Skeletal muscle satellite cell (primary cell): Measurements from ENCODE around the gene MFNG.
"Not testable (repeated sequence)": the region's sequence is repeated elsewhere in the genome, so short reads cannot be mapped to it uniquely, and the experiment has no call there.

ENCODE experiments used
- H3K27me3 ChIP-seq: 2 replicates; pipeline ENCODE4 v1.7.0; 2013; ENCODE audit warnings: low read length; ENCODE audit not compliant: control insufficient read depth, insufficient read depth
- H3K36me3 ChIP-seq: 2 replicates; pipeline ENCODE4 v1.7.0; 2013; ENCODE audit warnings: mild to moderate bottlenecking, control low read depth, low read length; ENCODE audit not compliant: insufficient read depth
- H3K4me1 ChIP-seq: 2 replicates; pipeline ENCODE4 v1.7.0; 2013; ENCODE audit warnings: low read length; ENCODE audit not compliant: control insufficient read depth, insufficient read depth
- H3K4me2 ChIP-seq: 2 replicates; pipeline ENCODE4 v1.7.0; 2013; ENCODE audit warnings: mild to moderate bottlenecking, low read length
- H3K4me3 ChIP-seq: 2 replicates; pipeline ENCODE4 v1.7.0; 2013; ENCODE audit warnings: low read length
- H3K9ac ChIP-seq: 2 replicates; pipeline ENCODE4 v1.7.0; 2013; ENCODE audit warnings: mild to moderate bottlenecking, low read depth, low read length, moderate library complexity
- H3K9me3 ChIP-seq: replicated peaks from 2 replicates; pipeline ENCODE4 v1.7.0; 2013; ENCODE audit warnings: mild to moderate bottlenecking, control low read depth, low read length

MFNG gene

DNA sequence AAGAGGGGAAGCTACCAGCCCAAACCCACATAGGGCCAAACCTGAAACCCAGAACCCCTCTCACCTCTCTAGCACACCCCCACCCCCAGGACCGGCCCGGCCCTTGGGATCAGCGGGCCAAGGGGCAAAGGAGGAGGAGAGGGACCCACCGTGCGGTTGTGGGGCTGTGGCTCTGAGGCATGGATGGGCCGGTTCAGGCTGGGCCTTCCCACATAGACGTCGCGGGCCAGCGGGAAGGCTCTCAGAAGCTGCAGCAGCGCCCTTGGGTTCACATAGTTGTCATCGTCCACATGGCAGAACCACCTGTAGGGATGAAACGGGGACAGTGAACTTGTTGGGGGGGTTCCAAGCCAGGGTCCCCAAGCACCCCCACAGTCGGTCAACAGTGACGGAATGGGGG is 7.0 kb downstream of the MFNG start:
- no peaks in the 10 kb centered on the region for H3K36me3 ChIP-seq
- H3K27me3 ChIP-seq: peaks cover 6% of the 10 kb centered on the region

DNA sequence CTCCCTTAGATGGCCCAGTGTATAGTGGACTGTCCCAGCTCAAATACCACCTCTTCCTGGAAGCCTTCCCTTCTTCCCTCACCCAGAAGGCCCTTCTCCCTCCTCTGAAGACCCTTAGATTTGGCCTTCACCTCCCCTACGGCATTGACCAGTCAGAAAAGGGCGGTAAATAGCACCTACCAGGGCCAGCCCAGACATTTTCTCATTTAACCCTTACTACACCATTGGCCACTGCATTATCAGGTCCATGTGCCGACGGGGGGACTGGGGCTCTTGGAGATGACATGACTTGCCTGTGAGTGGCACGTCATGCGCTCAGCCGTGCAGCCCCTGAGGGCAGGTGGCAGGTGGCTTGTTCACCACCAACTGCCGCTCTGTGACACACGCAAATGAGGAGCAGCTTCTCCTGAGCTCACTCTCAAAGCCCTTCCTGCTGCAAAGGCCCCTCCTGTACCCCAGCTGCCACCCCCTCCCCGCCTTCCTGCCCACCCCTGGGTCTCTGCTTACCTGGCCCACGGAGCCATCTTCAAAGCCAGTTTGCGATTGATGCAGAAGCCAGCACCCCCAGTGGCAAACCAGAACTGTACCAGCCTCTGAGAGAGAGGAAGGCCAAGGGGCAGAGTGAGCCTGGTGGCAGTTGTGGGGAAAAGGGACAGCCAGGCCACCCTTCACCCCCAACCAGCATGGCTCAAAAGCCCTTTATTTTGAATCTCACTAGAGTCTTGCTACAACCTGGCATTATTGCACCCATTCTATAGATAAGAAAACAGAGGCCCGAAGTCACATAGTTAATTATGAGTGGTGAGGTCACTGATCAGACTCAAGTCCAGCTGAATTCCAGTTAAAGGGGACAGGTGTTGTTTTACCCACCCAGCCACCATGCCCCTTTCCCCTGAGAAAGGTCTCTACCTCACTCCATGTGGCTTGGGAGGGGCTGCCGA is 9.5 kb downstream of the MFNG start:
- H3K9ac ChIP-seq: no peak overlapping the region
- no peak overlapping the region for H3K4me3 ChIP-seq
- H3K36me3 ChIP-seq: no peaks in the 10 kb centered on the region
- no peaks in the 10 kb centered on the region for H3K9me3 ChIP-seq
- H3K27me3 ChIP-seq: peaks cover 29% of the 10 kb centered on the region
- no peaks in the 10 kb centered on the region for H3K4me1 ChIP-seq
- H3K4me2 ChIP-seq: no peak overlapping the region

More for the DNA sequence above, 7.0 kb downstream of the MFNG start:
- peaks cover 12% of the 10 kb centered on the region for H3K4me1 ChIP-seq
- H3K9ac ChIP-seq: no peak overlapping the region
- no peak overlapping the region for H3K4me3 ChIP-seq
- H3K9me3 ChIP-seq: no peaks in the 10 kb centered on the region
- no peak overlapping the region for H3K4me2 ChIP-seq

DNA sequence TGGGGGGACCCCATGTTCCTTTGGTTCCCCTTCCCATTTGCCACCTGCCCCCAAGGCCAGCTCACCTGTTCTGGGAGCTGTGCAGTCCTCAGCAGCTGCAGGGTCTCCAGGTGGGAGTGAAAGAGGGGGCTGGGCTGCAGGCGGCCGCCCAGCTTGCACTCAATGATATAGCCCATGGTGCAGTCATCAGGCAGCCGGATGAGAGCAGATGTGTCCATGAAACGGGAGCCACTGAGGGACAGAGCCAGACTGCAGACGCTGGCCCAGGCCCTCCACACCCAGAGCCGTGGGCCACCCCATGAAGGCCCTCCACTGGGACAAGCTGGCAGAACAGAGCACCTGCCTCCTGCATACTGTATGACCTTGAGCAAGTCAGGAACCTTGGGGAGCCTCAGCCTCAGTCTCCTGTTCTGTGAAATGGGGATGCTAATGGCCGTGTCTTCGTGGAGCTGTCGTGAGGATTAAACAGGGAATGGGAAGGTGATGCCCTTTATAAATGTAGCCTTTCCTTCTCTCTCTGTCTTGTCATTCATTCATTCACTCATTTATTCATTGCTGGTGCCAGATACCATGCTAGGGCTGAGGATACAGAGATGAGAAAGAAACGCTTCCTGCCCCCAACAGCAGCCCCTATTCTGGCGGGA is 11.6 kb downstream of the MFNG start:
- no peak overlapping the region for H3K4me2 ChIP-seq
- no peak overlapping the region for H3K9ac ChIP-seq
- peaks cover 45% of the 10 kb centered on the region for H3K27me3 ChIP-seq
- no peaks in the 10 kb centered on the region for H3K36me3 ChIP-seq
- H3K4me3 ChIP-seq: no peak overlapping the region
- no peaks in the 10 kb centered on the region for H3K4me1 ChIP-seq
- H3K9me3 ChIP-seq: no peaks in the 10 kb centered on the region

DNA sequence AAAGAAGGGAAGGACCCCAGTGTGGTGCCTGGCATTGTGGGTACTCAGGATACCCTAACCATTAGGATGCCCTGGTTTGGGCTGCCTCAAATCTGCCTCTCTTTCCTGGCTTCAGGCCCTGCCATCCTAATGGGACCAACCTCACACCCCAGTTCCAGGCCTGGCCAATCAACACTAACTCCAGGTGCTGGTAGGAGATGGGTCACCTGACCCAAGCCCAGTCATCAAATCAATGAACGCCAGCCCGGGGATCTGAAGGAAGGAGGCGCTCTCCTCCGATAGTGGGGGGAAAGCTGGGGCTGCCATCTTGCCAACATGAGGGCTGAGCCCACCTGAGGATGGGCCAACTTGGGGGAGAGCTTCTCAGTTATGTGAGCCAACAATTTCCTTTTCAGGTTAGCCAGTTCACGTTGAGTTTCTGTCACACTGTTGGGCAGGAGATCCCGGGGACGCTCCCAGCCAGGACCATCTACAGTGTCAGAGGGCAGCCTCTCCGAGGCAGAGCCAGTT is 12.7 kb downstream of the MFNG start:
- Histone ChIP-seq H3K4me1 (no peaks in the 10 kb centered on the region), H3K9ac (no peak overlapping the region), H3K9me3 (no peaks in the 10 kb centered on the region), H3K4me2 (no peak overlapping the region), H3K4me3 (no peak overlapping the region), H3K36me3 (no peaks in the 10 kb centered on the region), H3K27me3 (peaks cover 55% of the 10 kb centered on the region)

DNA sequence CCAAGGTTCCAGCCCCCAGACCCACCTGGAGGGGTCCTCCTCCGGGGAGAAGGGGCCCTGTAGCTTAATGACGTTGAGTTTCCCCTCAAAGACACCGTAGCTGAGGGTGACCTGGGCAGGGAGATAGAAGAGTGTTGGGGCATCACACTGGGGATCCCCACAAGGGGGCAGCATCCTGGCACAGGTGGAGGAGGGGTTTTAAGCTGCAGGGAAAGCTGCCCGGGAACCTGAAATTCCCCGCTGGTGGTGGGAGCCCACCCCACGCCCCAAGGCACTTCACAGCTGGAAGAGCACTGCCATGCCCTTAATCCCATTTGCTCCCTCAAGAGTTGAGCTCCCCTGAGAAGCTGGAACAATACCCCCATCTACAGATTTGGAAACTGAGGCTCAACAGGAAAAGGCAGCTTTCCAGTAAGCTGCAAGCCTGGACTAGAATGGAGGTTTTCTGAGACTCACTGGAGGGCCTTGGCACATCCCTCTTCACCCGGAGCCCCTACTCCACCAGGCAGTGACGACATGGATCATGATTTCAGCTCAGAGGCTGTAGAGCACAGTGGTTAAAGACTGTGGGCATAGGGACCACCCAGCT is 13.7 kb downstream of the MFNG start:
- no peaks in the 10 kb centered on the region for H3K36me3 ChIP-seq

DNA sequence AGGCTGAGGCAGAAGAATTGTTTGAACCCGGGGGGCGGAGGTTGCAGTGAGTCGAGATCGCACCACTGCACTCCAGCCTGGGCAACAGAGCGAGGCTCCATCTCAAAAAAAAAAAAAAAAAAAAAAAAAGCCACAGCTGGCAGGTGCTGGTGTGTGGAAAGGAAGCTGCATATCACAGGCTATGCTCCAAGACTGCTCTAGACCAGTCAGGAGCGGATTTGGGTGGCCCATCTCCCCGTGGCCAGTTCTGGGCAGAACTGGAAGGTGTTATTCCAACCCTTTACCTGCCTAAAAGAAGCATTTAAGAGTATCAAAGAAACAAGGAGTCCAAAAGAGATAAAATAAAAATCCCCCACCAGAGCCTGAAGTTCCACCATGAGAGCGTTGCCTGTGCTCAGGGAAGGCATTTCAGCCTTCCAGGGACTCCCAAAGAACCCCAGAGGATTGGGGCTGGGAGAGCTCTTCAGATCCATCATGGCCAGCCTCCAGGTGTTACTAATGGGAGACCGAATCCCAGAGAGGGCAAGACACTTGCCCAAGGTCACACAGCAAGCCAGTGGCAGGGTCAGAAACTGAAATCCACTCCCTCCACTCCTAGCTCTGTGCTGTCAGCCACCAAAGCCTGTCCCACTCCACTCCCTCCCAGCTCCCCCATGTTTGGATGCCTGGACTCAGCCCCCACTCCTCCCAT is 14.3 kb downstream of the MFNG start:
- Histone ChIP-seq H3K9me3 (no peaks in the 10 kb centered on the region), H3K4me1 (no peaks in the 10 kb centered on the region), H3K4me3 (no peak overlapping the region), H3K9ac (no peak overlapping the region), H3K27me3 (peaks cover 68% of the 10 kb centered on the region), H3K4me2 (no peak overlapping the region), H3K36me3 (no peaks in the 10 kb centered on the region)

More for the DNA sequence above, 13.7 kb downstream of the MFNG start:
- Histone ChIP-seq H3K9ac (no peak overlapping the region), H3K27me3 (peaks cover 62% of the 10 kb centered on the region), H3K9me3 (no peaks in the 10 kb centered on the region), H3K4me2 (no peak overlapping the region), H3K4me1 (no peaks in the 10 kb centered on the region), H3K4me3 (no peak overlapping the region)

DNA sequence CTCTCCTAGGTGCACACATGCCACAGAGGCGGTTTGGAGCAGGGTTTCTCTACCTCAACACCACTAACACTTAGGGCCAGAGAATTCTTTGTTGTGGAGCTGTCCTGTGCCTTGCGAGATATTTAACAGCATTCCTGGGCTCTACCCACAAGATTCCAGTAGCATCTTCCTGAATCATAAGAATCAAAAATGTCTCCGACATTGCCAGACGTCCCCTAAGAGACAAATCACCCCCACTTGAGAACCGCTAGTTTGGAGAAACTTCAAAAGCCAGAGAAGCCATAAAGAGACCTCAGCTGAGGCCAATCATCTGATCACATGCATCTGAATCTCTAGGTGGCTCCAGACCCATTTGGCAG is 16.1 kb downstream of the MFNG start:
- peaks cover 83% of the 10 kb centered on the region for H3K27me3 ChIP-seq
- no peak overlapping the region for H3K9ac ChIP-seq
- H3K4me2 ChIP-seq: no peak overlapping the region
- H3K36me3 ChIP-seq: no peaks in the 10 kb centered on the region
- H3K9me3 ChIP-seq: no peaks in the 10 kb centered on the region
- H3K4me1 ChIP-seq: no peaks in the 10 kb centered on the region
- H3K4me3 ChIP-seq: no peak overlapping the region

DNA sequence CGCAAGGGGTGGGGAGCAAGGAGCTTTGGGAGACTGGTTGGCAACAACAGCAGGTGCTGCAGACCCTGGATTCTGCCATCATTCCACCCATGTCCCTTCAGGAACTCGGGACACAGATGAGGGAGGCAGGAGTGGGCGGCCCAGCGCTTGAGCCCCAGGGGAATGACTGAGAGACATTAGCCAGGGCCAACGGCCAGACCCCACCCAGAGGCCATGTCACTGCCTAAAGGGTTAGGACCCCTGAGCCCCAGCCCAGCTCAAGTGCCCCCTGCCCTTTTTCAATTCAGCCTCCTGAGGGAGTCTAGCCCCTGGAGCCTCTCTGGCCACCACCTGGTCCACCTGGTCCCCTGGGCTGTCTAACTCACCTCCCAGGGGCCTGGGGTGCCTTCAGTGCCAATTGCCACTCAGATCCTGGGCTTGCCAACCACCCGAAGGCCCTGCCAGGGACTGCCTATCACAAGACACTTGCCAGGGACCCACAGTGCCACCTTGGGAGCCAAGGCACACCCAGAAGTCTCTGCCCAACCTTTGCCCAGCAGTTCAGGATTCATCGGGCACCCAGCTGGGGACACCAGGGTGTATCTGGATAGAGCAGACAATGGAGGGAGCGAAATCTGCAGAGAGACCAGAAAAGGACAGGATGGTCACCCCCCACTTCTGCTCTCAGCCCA is 16.6 kb downstream of the MFNG start:
- Histone ChIP-seq H3K36me3 (no peaks in the 10 kb centered on the region), H3K27me3 (peaks cover 81% of the 10 kb centered on the region), H3K4me3 (no peak overlapping the region)

DNA sequence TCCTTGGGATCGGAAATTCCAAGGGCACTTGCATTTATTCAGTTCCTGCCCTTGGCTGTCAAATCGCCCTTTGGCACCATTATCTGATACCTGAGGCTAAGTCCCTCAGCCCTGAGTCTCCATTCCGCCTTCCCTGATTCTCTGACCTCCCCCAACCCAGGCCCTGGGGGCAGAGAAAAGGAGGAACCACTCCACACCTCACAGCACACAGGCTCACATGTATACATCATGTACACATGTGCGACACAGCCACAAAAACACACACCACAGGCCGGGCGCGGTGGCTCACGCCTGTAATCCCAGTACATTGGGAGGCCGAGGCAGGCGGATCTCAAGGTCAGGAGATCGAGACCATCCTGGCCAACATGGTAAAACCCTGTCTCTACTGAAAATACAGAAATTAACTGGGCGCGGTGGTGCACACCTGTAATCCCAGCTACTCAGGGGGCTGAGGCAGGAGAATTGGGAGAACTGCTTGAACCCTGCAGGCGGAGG is 17.9 kb downstream of the MFNG start:
- peaks cover 69% of the 10 kb centered on the region for H3K27me3 ChIP-seq
- not testable (repeated sequence) for H3K4me2 ChIP-seq, H3K36me3 ChIP-seq, H3K4me1 ChIP-seq, H3K9ac ChIP-seq, H3K9me3 ChIP-seq, H3K4me3 ChIP-seq

More for the DNA sequence above, 16.6 kb downstream of the MFNG start:
- Histone ChIP-seq H3K4me1 (no peaks in the 10 kb centered on the region), H3K9ac (no peak overlapping the region), H3K4me2 (no peak overlapping the region), H3K9me3 (no peaks in the 10 kb centered on the region)

DNA sequence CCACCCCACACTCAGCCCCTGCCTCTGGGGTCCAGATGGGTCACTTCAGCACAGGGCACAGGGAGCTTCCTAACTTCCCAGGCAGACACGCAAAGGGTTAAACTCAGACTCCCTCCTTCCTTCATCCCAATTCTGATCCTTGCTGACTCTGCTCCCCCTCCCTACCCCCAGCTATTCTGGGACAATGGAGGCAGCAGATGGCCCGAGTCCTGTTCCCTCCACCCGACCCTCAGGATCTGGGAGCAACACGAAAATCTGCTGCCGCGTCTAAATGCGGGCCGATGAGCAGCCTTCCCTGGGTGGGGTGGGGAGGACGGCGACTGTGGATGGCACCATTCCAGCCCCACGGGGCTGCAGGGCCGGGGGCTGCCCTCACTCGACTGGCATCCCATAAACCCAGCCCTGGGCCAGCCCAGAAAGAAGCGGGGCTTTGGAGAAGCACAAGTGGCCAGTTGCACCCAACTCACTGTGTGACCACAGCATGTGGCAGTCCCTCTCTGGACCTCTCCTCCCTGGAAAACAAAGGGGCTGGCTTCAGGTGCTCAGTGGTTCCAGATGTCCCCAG is 18.7 kb downstream of the MFNG start:
- Histone ChIP-seq H3K4me3 (no peak overlapping the region), H3K4me1 (no peaks in the 10 kb centered on the region), H3K4me2 (no peak overlapping the region), H3K9ac (no peak overlapping the region), H3K27me3 (peaks cover 66% of the 10 kb centered on the region), H3K36me3 (no peaks in the 10 kb centered on the region), H3K9me3 (no peaks in the 10 kb centered on the region)
